Tibial nerve (tissue), 4 donors: ENCODE measurements around the gene RIIAD1.

ENCODE experiments used
- EP300 ChIP-seq, 2 donors: sonication (generic); formaldehyde crosslinking; IDR thresholded peaks; one replicate each; pipeline ENCODE4 v1.6.1; 2017; ENCODE audit warnings: antibody characterized with exemption in 2 of 2, mild to moderate bottlenecking in 1 of 2
- POLR2A ChIP-seq, 2 donors: fragments of 450-650 bp; IDR thresholded peaks; one replicate each; pipeline ENCODE4 v1.6.1; 2017; ENCODE audit warnings: antibody characterized with exemption in 2 of 2, mild to moderate bottlenecking in 2 of 2, moderate library complexity in 2 of 2
- TF ChIP-seq, protein P1 (sequence below), 5 experiments: fragments of 200-600 bp in 3 of 5; fragments of 450-650 bp in 2 of 5; sonication (generic) in 3 of 5; IDR thresholded peaks; one replicate each; pipeline ENCODE4 v1.5.1; 2016 to 2019; ENCODE audit warnings: antibody characterized with exemption in 5 of 5, mild to moderate bottlenecking in 3 of 5, moderate library complexity in 2 of 5

DNA sequence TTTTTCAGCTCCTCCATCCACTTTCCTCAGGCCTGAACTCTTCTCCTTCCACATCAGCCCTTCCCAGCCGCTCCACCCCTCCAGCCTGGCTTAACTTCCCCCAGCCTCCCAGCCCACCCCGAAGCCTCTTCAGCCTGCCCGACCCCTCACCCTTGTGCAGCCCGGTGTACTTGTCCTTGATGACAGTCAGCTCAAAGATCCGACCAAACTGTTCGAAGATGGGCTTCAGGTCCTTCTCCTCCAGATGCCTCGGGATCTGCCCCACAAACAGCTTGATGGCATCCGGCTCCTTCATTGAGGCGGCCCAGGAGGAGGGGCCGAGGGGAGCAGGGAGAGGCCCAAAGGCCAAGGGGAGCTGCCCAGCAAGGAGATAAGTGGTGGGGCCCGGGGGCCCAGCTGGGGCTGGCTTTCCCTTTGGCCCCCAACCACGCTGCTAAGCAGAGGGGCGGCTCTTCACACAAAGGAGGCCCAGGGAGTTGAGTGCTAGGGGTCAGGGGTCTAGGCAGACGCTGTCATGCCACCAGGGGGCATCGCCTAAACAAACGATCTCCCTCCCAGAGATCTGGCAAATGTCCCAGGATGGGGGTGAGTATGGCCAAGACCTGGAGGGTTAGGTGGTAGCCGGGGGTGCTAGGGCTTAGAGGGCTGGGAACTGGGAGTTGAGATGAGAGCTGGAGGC, 5.5 kb upstream of the RIIAD1 start:
- TF ChIP-seq POLR2A (IDR thresholded peaks at IDR 0.05) (no peak), EP300 (IDR thresholded peaks at IDR 0.05) (no peak)
- TF ChIP-seq, protein P1, sequence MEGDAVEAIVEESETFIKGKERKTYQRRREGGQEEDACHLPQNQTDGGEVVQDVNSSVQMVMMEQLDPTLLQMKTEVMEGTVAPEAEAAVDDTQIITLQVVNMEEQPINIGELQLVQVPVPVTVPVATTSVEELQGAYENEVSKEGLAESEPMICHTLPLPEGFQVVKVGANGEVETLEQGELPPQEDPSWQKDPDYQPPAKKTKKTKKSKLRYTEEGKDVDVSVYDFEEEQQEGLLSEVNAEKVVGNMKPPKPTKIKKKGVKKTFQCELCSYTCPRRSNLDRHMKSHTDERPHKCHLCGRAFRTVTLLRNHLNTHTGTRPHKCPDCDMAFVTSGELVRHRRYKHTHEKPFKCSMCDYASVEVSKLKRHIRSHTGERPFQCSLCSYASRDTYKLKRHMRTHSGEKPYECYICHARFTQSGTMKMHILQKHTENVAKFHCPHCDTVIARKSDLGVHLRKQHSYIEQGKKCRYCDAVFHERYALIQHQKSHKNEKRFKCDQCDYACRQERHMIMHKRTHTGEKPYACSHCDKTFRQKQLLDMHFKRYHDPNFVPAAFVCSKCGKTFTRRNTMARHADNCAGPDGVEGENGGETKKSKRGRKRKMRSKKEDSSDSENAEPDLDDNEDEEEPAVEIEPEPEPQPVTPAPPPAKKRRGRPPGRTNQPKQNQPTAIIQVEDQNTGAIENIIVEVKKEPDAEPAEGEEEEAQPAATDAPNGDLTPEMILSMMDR (IDR thresholded peaks at IDR 0.05), result no peak
